Tibial artery (tissue), 4 donors: ENCODE measurements around the gene TADA3.

Experiments
- DNase-seq, 2 donors: peaks; one replicate each; pipeline ENCODE4 v3.0.0-alpha.2; 2019
- H3K27ac ChIP-seq, 2 donors: fragments of 200-600 bp; sonication (generic) in 1 of 2; 1 replicate in 1 of 2; 2 replicates in 1 of 2; pipeline ENCODE4 v1.5.1; 2018 to 2019; ENCODE audit warnings: mild to moderate bottlenecking in 1 of 2
- H3K27me3 ChIP-seq, 2 donors: fragments of 200-600 bp; sonication (generic) in 1 of 2; one replicate each; pipeline versions ENCODE4 v1.5.1 to v1.6.0; 2016 to 2019
- H3K36me3 ChIP-seq, 3 donors: fragments of 200-600 bp; sonication (generic) in 2 of 3; one replicate each; pipeline ENCODE4 v1.5.1; 2016 to 2019; ENCODE audit warnings: mild to moderate bottlenecking in 2 of 3
- H3K4me1 ChIP-seq, 4 donors: fragments of 200-600 bp; sonication (generic) in 2 of 4; 1 replicate in 3 of 4; 2 replicates in 1 of 4; pipeline ENCODE4 v1.5.1; 2016 to 2019
- H3K4me3 ChIP-seq, 2 donors: fragments of 200-600 bp; sonication (generic) in 1 of 2; 1 replicate in 1 of 2; 2 replicates in 1 of 2; pipeline ENCODE4 v1.5.1; 2018 to 2019; ENCODE audit warnings: mild to moderate bottlenecking in 2 of 2
- H3K9me3 ChIP-seq, 3 donors: fragments of 200-600 bp; sonication (generic) in 1 of 3; one replicate each; pipeline ENCODE4 v1.5.1; 2016 to 2019
- intact Hi-C: fragments of 100-400 bp; cut with DNase I; formaldehyde crosslinking; loops from one replicate; pipeline ENCODE4 v1.15.0; 2023; ENCODE audit warnings: low total_unique reads
- TF ChIP-seq, protein P1 (sequence below), 2 experiments: fragments of 200-600 bp in 1 of 2; fragments of 450-650 bp in 1 of 2; IDR thresholded peaks; one replicate each; pipeline ENCODE4 v1.5.1; 2017 to 2019; ENCODE audit warnings: antibody characterized with exemption in 2 of 2, mild to moderate bottlenecking in 1 of 2, moderate library complexity in 1 of 2

Gene TADA3

DNA sequence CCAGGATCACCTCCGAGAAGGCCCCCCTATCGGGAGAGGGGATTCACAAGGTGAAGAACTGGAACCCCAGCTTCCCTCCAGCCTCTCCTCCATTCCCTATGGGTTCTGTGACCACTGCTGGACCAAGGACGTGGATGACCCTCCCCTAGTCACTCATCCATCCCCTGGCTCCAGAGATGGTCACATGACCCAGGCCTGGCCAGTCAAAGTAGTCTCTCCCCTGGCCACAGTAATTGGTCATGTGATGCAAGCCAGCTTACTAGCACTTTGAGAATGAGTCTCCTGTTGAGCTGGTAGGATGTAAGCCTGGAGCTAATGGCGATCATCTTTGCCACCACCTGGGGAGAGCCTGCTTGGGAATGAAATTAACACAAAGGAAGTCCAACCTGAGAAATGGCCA, 26.4 kb downstream of the TADA3 start:
- Histone ChIP-seq H3K4me1 (peaks cover 0 to 35% (median 23%) of the 10 kb centered on the region in 4 donors), H3K9me3 (no peaks in the 10 kb centered on the region), H3K27me3 (no peaks in the 10 kb centered on the region), H3K36me3 (peaks cover 10 to 45% (median 35%) of the 10 kb centered on the region in 3 donors), H3K27ac (no peak overlapping the region), H3K4me3 (no peak overlapping the region)
- intact Hi-C loops, result no loop called here
- TF ChIP-seq, protein P1, sequence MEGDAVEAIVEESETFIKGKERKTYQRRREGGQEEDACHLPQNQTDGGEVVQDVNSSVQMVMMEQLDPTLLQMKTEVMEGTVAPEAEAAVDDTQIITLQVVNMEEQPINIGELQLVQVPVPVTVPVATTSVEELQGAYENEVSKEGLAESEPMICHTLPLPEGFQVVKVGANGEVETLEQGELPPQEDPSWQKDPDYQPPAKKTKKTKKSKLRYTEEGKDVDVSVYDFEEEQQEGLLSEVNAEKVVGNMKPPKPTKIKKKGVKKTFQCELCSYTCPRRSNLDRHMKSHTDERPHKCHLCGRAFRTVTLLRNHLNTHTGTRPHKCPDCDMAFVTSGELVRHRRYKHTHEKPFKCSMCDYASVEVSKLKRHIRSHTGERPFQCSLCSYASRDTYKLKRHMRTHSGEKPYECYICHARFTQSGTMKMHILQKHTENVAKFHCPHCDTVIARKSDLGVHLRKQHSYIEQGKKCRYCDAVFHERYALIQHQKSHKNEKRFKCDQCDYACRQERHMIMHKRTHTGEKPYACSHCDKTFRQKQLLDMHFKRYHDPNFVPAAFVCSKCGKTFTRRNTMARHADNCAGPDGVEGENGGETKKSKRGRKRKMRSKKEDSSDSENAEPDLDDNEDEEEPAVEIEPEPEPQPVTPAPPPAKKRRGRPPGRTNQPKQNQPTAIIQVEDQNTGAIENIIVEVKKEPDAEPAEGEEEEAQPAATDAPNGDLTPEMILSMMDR (IDR thresholded peaks at IDR 0.05), result no peak
- DNase-seq, result no peak

DNA sequence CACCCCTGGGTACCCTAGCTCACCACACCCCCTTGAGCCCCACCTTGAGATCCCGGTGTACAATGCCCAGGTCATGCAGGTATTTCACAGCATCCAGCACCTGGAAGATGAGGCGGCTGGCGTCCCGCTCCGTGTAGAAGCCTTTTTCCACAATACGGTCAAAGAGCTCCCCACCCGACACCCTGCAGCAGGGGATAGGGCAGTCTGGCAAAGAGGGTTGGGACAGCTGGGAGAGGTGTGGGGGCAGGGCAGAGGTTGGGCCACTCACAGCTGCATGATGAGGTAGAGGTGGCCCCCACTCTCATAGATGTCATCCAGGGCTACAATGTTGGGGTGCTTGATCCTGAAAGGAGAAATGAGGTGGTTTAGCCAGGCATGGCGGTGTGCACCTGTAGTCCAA, 29.4 kb downstream of the TADA3 start:
- no peak for DNase-seq
- H3K4me3 ChIP-seq, result no peak overlapping the region
- no peaks in the 10 kb centered on the region for H3K9me3 ChIP-seq
- no peak overlapping the region for H3K27ac ChIP-seq
- intact Hi-C loops, result no loop called here
- H3K36me3 ChIP-seq, result peaks cover 16 to 73% (median 63%) of the 10 kb centered on the region in 3 donors
- TF ChIP-seq, protein P1 (IDR thresholded peaks at IDR 0.05), result no peak
- H3K27me3 ChIP-seq, result no peaks in the 10 kb centered on the region
- H3K4me1 ChIP-seq, result peaks cover 0 to 9% (median under 1%) of the 10 kb centered on the region in 4 donors

DNA sequence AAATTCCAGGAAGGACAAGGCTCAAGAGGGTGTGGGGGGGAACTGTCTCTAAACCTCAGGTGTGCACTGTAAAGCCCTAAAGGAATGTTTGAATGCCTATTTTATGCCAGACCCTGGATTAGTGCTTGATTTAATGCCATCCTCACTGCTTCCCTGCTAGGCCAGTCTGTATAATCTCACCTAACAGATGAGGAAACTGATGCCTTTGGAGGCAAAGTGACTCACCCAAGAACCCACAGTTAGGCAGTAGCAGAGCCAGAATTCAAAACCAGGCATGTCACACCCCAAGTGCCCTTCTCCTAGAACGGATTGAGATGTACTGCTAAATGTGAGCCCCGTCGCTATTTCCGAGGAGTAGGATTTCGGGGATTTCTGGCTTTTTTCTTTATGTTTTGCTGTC, 30.4 kb downstream of the TADA3 start:
- Histone ChIP-seq H3K4me1 (no peaks in the 10 kb centered on the region), H3K4me3 (no peak overlapping the region), H3K36me3 (peaks cover 23 to 82% (median 73%) of the 10 kb centered on the region in 3 donors), H3K27ac (no peak overlapping the region), H3K27me3 (no peaks in the 10 kb centered on the region), H3K9me3 (no peaks in the 10 kb centered on the region)
- TF ChIP-seq, protein P1 (IDR thresholded peaks at IDR 0.05), result no peak
- intact Hi-C loops, result no loop called here
- DNase-seq, result no peak

DNA sequence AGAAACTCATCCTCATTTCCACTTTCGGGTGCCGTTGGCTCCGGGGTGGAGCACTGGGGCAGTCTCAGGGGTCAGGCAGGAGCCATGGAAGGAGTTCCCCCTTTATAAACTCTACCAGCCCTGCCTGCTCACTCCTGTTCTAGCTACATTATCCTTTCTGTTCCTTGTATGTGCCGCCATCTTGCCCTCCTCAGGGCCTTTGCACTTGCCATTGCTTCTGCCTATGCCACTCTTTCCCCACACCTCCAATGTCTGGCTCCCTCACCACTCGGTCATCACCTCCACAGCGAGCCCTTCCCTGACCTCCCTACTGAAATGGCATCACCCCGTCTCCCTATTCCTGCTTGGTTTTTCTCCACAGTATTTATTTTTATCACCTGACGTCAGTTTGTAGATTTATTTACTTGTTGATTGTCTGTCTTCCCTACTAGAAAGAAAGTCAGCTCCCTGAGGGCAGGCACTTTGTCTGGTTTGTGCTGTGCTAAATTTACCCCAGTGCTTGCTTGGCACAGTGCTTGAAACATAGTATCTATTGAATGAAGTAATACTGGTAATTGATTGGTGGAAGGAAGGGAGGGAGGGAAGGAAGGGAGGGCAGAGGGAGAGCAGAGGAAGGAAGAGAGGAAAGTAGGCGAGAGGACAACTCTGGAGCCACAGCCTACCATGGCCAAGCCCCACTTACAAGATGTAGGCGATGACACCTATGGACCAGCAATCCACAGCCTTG, 31.3 kb downstream of the TADA3 start:
- Histone ChIP-seq H3K36me3 (peaks cover 33 to 89% (median 82%) of the 10 kb centered on the region in 3 donors), H3K9me3 (no peaks in the 10 kb centered on the region), H3K27me3 (no peaks in the 10 kb centered on the region), H3K4me3 (no peak overlapping the region), H3K27ac (no peak overlapping the region), H3K4me1 (no peaks in the 10 kb centered on the region)
- DNase-seq, result no peak
- TF ChIP-seq, protein P1 (IDR thresholded peaks at IDR 0.05), result no peak
- intact Hi-C loops, result no loop called here

DNA sequence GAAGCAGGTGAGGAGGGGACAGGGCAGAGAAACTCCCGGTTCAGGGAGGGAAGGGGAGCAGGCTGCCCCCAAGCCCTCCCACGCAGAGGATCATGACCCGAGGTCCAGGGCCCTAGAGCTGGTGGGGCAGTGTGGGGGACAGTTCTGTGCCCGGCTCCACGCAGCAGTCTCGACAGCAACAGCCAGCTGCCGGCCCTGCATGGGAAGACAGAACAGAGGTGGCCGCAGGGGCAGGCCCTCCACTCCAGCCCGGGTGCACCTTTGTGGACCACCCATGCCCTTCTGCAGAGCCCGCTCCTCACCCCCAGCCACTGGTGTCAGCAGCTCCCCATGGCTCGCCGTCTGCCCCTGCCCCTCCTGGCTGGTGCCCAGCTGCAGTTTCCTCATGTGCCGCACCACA, 34.8 kb downstream of the TADA3 start:
- intact Hi-C loops, result no loop called here
- H3K9me3 ChIP-seq, result no peaks in the 10 kb centered on the region

More for the DNA sequence above, 34.8 kb downstream of the TADA3 start:
- Histone ChIP-seq H3K36me3 (peaks cover 43 to 94% (median 76%) of the 10 kb centered on the region in 3 donors), H3K4me1 (peaks cover 0 to 6% (median 0%) of the 10 kb centered on the region in 4 donors), H3K4me3 (no peak overlapping the region), H3K27me3 (no peaks in the 10 kb centered on the region), H3K27ac (no peak overlapping the region)
- TF ChIP-seq, protein P1 (IDR thresholded peaks at IDR 0.05), result no peak
- no peak for DNase-seq
